Liver (tissue), 9 donors: ENCODE results near the gene OR2M5. TPM values are rescaled to one million over a fixed set of nuclear protein-coding genes. Genes with fewer than 3 reads are reported as not detected.

Experiments used
- DNase-seq: peaks from one replicate; pipeline ENCODE4 v3.0.0-alpha.2; 2017; ENCODE audit warnings: low spot score
- H3K27ac ChIP-seq, 2 donors: one replicate each; pipeline ENCODE4 v1.7.0; 2013; ENCODE audit warnings: inconsistent platforms in 2 of 2, low read length in 2 of 2, control low read depth in 1 of 2, low read depth in 1 of 2, mild to moderate bottlenecking in 1 of 2
- H3K27me3 ChIP-seq, 4 donors: one replicate each; pipeline versions ENCODE4 v1.6.1 to v1.7.0; 2013; ENCODE audit warnings: low read length in 3 of 4, inconsistent platforms in 1 of 4, mild to moderate bottlenecking in 1 of 4, moderate library complexity in 1 of 4; ENCODE audit not compliant: control insufficient read depth in 4 of 4, insufficient read depth in 4 of 4
- H3K36me3 ChIP-seq, 4 donors: one replicate each; pipeline versions ENCODE4 v1.6.1 to v1.7.0; 2013; ENCODE audit warnings: low read length in 3 of 4, mild to moderate bottlenecking in 3 of 4, low read depth in 1 of 4, moderate library complexity in 1 of 4; ENCODE audit not compliant: control insufficient read depth in 4 of 4, insufficient read depth in 3 of 4
- H3K4me1 ChIP-seq, 4 donors: one replicate each; pipeline versions ENCODE4 v1.6.1 to v1.7.0; 2013; ENCODE audit warnings: low read length in 3 of 4, mild to moderate bottlenecking in 3 of 4, moderate library complexity in 1 of 4; ENCODE audit not compliant: control insufficient read depth in 4 of 4, insufficient read depth in 4 of 4
- H3K4me3 ChIP-seq, 3 donors: one replicate each; pipeline versions ENCODE4 v1.6.1 to v1.7.0; 2013; ENCODE audit warnings: low read length in 3 of 3, control low read depth in 1 of 3, low read depth in 1 of 3, mild to moderate bottlenecking in 1 of 3
- H3K9ac ChIP-seq, 2 donors: one replicate each; pipeline ENCODE4 v1.7.0; 2013; ENCODE audit warnings: low read length in 2 of 2, mild to moderate bottlenecking in 2 of 2, moderate library complexity in 2 of 2, control low read depth in 1 of 2, low read depth in 1 of 2
- H3K9me3 ChIP-seq, 4 donors: one replicate each; pipeline versions ENCODE4 v1.6.1 to v1.7.0; 2013; ENCODE audit warnings: low read length in 3 of 4; ENCODE audit not compliant: control insufficient read depth in 4 of 4
- ATF3 ChIP-seq: IDR thresholded peaks from 2 replicates; pipeline ENCODE4 v1.6.1; 2016; ENCODE audit warnings: antibody characterized with exemption
- CTCF ChIP-seq: fragments of 150-350 bp; IDR thresholded peaks from 2 replicates; pipeline ENCODE4 v1.5.1; 2017; ENCODE audit warnings: improper control_type of control experiment, low read depth, low read length; ENCODE audit not compliant: missing input control
- EGR1 ChIP-seq, 2 donors: IDR thresholded peaks; 2 replicates each; pipeline ENCODE4 v1.6.1; 2016 to 2018; ENCODE audit warnings: antibody characterized with exemption in 2 of 2, low read depth in 2 of 2
- FOXA2 ChIP-seq: IDR thresholded peaks from 2 replicates; pipeline ENCODE4 v1.6.1; 2016; ENCODE audit warnings: antibody characterized with exemption
- GABPA ChIP-seq, 2 donors: IDR thresholded peaks in 1 of 2; conservative IDR thresholded peaks in 1 of 2; 2 replicates each; pipeline ENCODE4 v1.6.1; 2016; ENCODE audit warnings: antibody characterized with exemption in 2 of 2, mild to moderate bottlenecking in 1 of 2, moderate library complexity in 1 of 2
- HNF4A ChIP-seq, 2 donors: conservative IDR thresholded peaks; 2 replicates each; pipeline ENCODE4 v1.6.1; 2016; ENCODE audit warnings: antibody characterized with exemption in 2 of 2, mild to moderate bottlenecking in 2 of 2
- HNF4G ChIP-seq: IDR thresholded peaks from 2 replicates; pipeline ENCODE4 v1.6.1; 2016; ENCODE audit warnings: antibody characterized with exemption
- MAX ChIP-seq: IDR thresholded peaks from 2 replicates; pipeline ENCODE4 v1.6.1; 2016; ENCODE audit warnings: antibody characterized with exemption
- NR2F2 ChIP-seq: IDR thresholded peaks from 2 replicates; pipeline ENCODE4 v1.6.1; 2016; ENCODE audit warnings: antibody characterized with exemption
- RAD21 ChIP-seq, 2 donors: IDR thresholded peaks; 2 replicates each; pipeline ENCODE4 v1.6.1; 2016; ENCODE audit warnings: antibody characterized with exemption in 2 of 2, mild to moderate bottlenecking in 2 of 2
- REST ChIP-seq: IDR thresholded peaks from 2 replicates; pipeline ENCODE4 v1.6.1; 2016; ENCODE audit warnings: antibody characterized with exemption, mild to moderate bottlenecking
- RXRA ChIP-seq, 2 donors: IDR thresholded peaks; 2 replicates each; pipeline ENCODE4 v1.6.1; 2017 to 2018; ENCODE audit warnings: antibody characterized with exemption in 2 of 2, mild to moderate bottlenecking in 1 of 2
- SP1 ChIP-seq: IDR thresholded peaks from 2 replicates; pipeline ENCODE4 v1.6.1; 2018; ENCODE audit warnings: antibody characterized with exemption, mild to moderate bottlenecking
- TAF1 ChIP-seq: conservative IDR thresholded peaks from 2 replicates; pipeline ENCODE4 v1.6.1; 2016; ENCODE audit warnings: antibody characterized with exemption, mild to moderate bottlenecking
- YY1 ChIP-seq: IDR thresholded peaks from 2 replicates; pipeline ENCODE4 v1.6.1; 2016; ENCODE audit warnings: antibody characterized with exemption, mild to moderate bottlenecking
- ZBTB33 ChIP-seq: IDR thresholded peaks from 2 replicates; pipeline ENCODE4 v1.6.1; 2016; ENCODE audit warnings: antibody characterized with exemption
- whole genome bisulfite sequencing: extraction: QIAGEN DNeasy Blood & Tissue Kit; methylation state at CpG from one replicate; pipeline ENCODE4 v1.1.7; 2013; 5-methylcytosine and 5-hydroxymethylcytosine counted together
- polyA plus RNA-seq, 2 donors: library from polyadenylated mRNA; stranded (reverse) in 1 of 2; unstranded in 1 of 2; fragments of 200-250 nt in 1 of 2; fragments of >200 nt in 1 of 2; fragmentation: Nextera tagmentation in 1 of 2; extraction: Ambion mirVana in 1 of 2; gene quantifications; one replicate each; pipeline versions ENCODE4 v1.2.1 to v1.2.3, GENCODE V29; 2013 to 2015
- total RNA-seq, 2 donors: library from RNA; depleted of rRNA; stranded (reverse); fragments of >200 nt; gene quantifications; one replicate each; pipeline ENCODE4 v1.2.3, GENCODE V29; 2014
- donor health status: healthy.
- donor health status: healthy.
- donor health status: healthy.
- donor health status: healthy.
- donor health status: healthy.

Gene OR2M5
- total and polyA plus RNA-seq, 4 donors, result not detected

GRCh38 chr1:248143311-248143710 is 1.6 kb upstream of the OR2M5 start (continued):
- TF ChIP-seq SP1 (no peak), MAX (no peak), EGR1 (IDR thresholded peaks at IDR 0.05; ENCODE audit: low read depth in 2 of 2) (no peak)

- H3K9ac ChIP-seq, result no peak overlapping the region
- 70% methylated on average over 6 of the region's 6 CpGs for WGBS
- H3K27me3 ChIP-seq, result no peaks in the 10 kb centered on the region
- no peak overlapping the region for H3K4me3 ChIP-seq
- no peak for DNase-seq
- no peaks in the 10 kb centered on the region for H3K4me1 ChIP-seq
- H3K36me3 ChIP-seq, result no peaks in the 10 kb centered on the region
- no peaks in the 10 kb centered on the region for H3K9me3 ChIP-seq
- no peak for TF ChIP-seq HNF4G
- H3K27ac ChIP-seq, result no peak overlapping the region
These were observed 7.3 kb downstream of the OR2M5 start for GRCh38 chr1:248152056-248152827.

GRCh38 chr1:248155927-248156326 is 11.0 kb downstream of the OR2M5 start:
- Histone ChIP-seq H3K27me3 (no peaks in the 10 kb centered on the region), H3K9ac (no peak overlapping the region), H3K9me3 (no peaks in the 10 kb centered on the region), H3K4me3 (no peak overlapping the region), H3K36me3 (no peaks in the 10 kb centered on the region), H3K4me1 (no peaks in the 10 kb centered on the region), H3K27ac (no peak overlapping the region)
- DNase-seq, result no peak
- TF ChIP-seq REST (no peak), NR2F2 (no peak), FOXA2 (no peak), TAF1 (no peak), ATF3 (no peak), CTCF (no peak), ZBTB33 (no peak), GABPA (IDR thresholded peaks at IDR 0.05 in 1 of 2, conservative IDR thresholded peaks at IDR 0.05 in 1 of 2) (no peak), MAX (no peak), RXRA (IDR thresholded peaks at IDR 0.05) (no peak), HNF4A (conservative IDR thresholded peaks at IDR 0.05) (no peak), YY1 (no peak), EGR1 (IDR thresholded peaks at IDR 0.05; ENCODE audit: low read depth in 2 of 2) (no peak), RAD21 (IDR thresholded peaks at IDR 0.05) (no peak)
- 58% methylated on average over 1 of the region's 1 CpG for WGBS
